Liver (tissue), 9 donors: Measurements from ENCODE around the gene FREM2. TPM values are rescaled to one million over a fixed set of nuclear protein-coding genes. Genes with fewer than 3 reads are reported as not detected.

ENCODE experiments used
- DNase-seq: peaks from one replicate; pipeline ENCODE4 v3.0.0-alpha.2; 2017; ENCODE audit warnings: low spot score
- H3K27ac ChIP-seq, 2 donors: one replicate each; pipeline ENCODE4 v1.7.0; 2013; ENCODE audit warnings: inconsistent platforms in 2 of 2, low read length in 2 of 2, control low read depth in 1 of 2, low read depth in 1 of 2, mild to moderate bottlenecking in 1 of 2
- H3K27me3 ChIP-seq, 4 donors: one replicate each; pipeline versions ENCODE4 v1.6.1 to v1.7.0; 2013; ENCODE audit warnings: low read length in 3 of 4, inconsistent platforms in 1 of 4, mild to moderate bottlenecking in 1 of 4, moderate library complexity in 1 of 4; ENCODE audit not compliant: control insufficient read depth in 4 of 4, insufficient read depth in 4 of 4
- H3K36me3 ChIP-seq, 4 donors: one replicate each; pipeline versions ENCODE4 v1.6.1 to v1.7.0; 2013; ENCODE audit warnings: low read length in 3 of 4, mild to moderate bottlenecking in 3 of 4, low read depth in 1 of 4, moderate library complexity in 1 of 4; ENCODE audit not compliant: control insufficient read depth in 4 of 4, insufficient read depth in 3 of 4
- H3K4me1 ChIP-seq, 4 donors: one replicate each; pipeline versions ENCODE4 v1.6.1 to v1.7.0; 2013; ENCODE audit warnings: low read length in 3 of 4, mild to moderate bottlenecking in 3 of 4, moderate library complexity in 1 of 4; ENCODE audit not compliant: control insufficient read depth in 4 of 4, insufficient read depth in 4 of 4
- H3K4me3 ChIP-seq, 3 donors: one replicate each; pipeline versions ENCODE4 v1.6.1 to v1.7.0; 2013; ENCODE audit warnings: low read length in 3 of 3, control low read depth in 1 of 3, low read depth in 1 of 3, mild to moderate bottlenecking in 1 of 3
- H3K9ac ChIP-seq, 2 donors: one replicate each; pipeline ENCODE4 v1.7.0; 2013; ENCODE audit warnings: low read length in 2 of 2, mild to moderate bottlenecking in 2 of 2, moderate library complexity in 2 of 2, control low read depth in 1 of 2, low read depth in 1 of 2
- H3K9me3 ChIP-seq, 4 donors: one replicate each; pipeline versions ENCODE4 v1.6.1 to v1.7.0; 2013; ENCODE audit warnings: low read length in 3 of 4; ENCODE audit not compliant: control insufficient read depth in 4 of 4
- ATF3 ChIP-seq: IDR thresholded peaks from 2 replicates; pipeline ENCODE4 v1.6.1; 2016; ENCODE audit warnings: antibody characterized with exemption
- CTCF ChIP-seq: fragments of 150-350 bp; IDR thresholded peaks from 2 replicates; pipeline ENCODE4 v1.5.1; 2017; ENCODE audit warnings: improper control_type of control experiment, low read depth, low read length; ENCODE audit not compliant: missing input control
- EGR1 ChIP-seq, 2 donors: IDR thresholded peaks; 2 replicates each; pipeline ENCODE4 v1.6.1; 2016 to 2018; ENCODE audit warnings: antibody characterized with exemption in 2 of 2, low read depth in 2 of 2
- FOXA1 ChIP-seq: IDR thresholded peaks from 2 replicates; pipeline ENCODE4 v1.6.1; 2016; ENCODE audit warnings: antibody characterized with exemption
- FOXA2 ChIP-seq: IDR thresholded peaks from 2 replicates; pipeline ENCODE4 v1.6.1; 2016; ENCODE audit warnings: antibody characterized with exemption
- GABPA ChIP-seq, 2 donors: IDR thresholded peaks in 1 of 2; conservative IDR thresholded peaks in 1 of 2; 2 replicates each; pipeline ENCODE4 v1.6.1; 2016; ENCODE audit warnings: antibody characterized with exemption in 2 of 2, mild to moderate bottlenecking in 1 of 2, moderate library complexity in 1 of 2
- HNF4A ChIP-seq, 2 donors: conservative IDR thresholded peaks; 2 replicates each; pipeline ENCODE4 v1.6.1; 2016; ENCODE audit warnings: antibody characterized with exemption in 2 of 2, mild to moderate bottlenecking in 2 of 2
- HNF4G ChIP-seq: IDR thresholded peaks from 2 replicates; pipeline ENCODE4 v1.6.1; 2016; ENCODE audit warnings: antibody characterized with exemption
- JUND ChIP-seq, 2 donors: IDR thresholded peaks; 2 replicates each; pipeline ENCODE4 v1.6.1; 2016; ENCODE audit warnings: antibody characterized with exemption in 2 of 2
- NR2F2 ChIP-seq: IDR thresholded peaks from 2 replicates; pipeline ENCODE4 v1.6.1; 2016; ENCODE audit warnings: antibody characterized with exemption
- RAD21 ChIP-seq, 2 donors: IDR thresholded peaks; 2 replicates each; pipeline ENCODE4 v1.6.1; 2016; ENCODE audit warnings: antibody characterized with exemption in 2 of 2, mild to moderate bottlenecking in 2 of 2
- REST ChIP-seq: IDR thresholded peaks from 2 replicates; pipeline ENCODE4 v1.6.1; 2016; ENCODE audit warnings: antibody characterized with exemption, mild to moderate bottlenecking
- RXRA ChIP-seq, 2 donors: IDR thresholded peaks; 2 replicates each; pipeline ENCODE4 v1.6.1; 2017 to 2018; ENCODE audit warnings: antibody characterized with exemption in 2 of 2, mild to moderate bottlenecking in 1 of 2
- SP1 ChIP-seq: IDR thresholded peaks from 2 replicates; pipeline ENCODE4 v1.6.1; 2018; ENCODE audit warnings: antibody characterized with exemption, mild to moderate bottlenecking
- TAF1 ChIP-seq: conservative IDR thresholded peaks from 2 replicates; pipeline ENCODE4 v1.6.1; 2016; ENCODE audit warnings: antibody characterized with exemption, mild to moderate bottlenecking
- YY1 ChIP-seq: IDR thresholded peaks from 2 replicates; pipeline ENCODE4 v1.6.1; 2016; ENCODE audit warnings: antibody characterized with exemption, mild to moderate bottlenecking
- WGBS: extraction: QIAGEN DNeasy Blood & Tissue Kit; methylation state at CpG from one replicate; pipeline ENCODE4 v1.1.7; 2013; 5-methylcytosine and 5-hydroxymethylcytosine counted together
- polyA plus RNA-seq, 2 donors: library from polyadenylated mRNA; stranded (reverse) in 1 of 2; unstranded in 1 of 2; fragments of 200-250 nt in 1 of 2; fragments of >200 nt in 1 of 2; fragmentation: Nextera tagmentation in 1 of 2; extraction: Ambion mirVana in 1 of 2; gene quantifications; one replicate each; pipeline versions ENCODE4 v1.2.1 to v1.2.3, GENCODE V29; 2013 to 2015
- total RNA-seq, 2 donors: library from RNA; depleted of rRNA; stranded (reverse); fragments of >200 nt; gene quantifications; one replicate each; pipeline ENCODE4 v1.2.3, GENCODE V29; 2014
- TF ChIP-seq, protein P1 (sequence below): IDR thresholded peaks from 2 replicates; pipeline ENCODE4 v1.6.1; 2016; ENCODE audit warnings: antibody characterized with exemption
- TF ChIP-seq, protein P2 (sequence below): IDR thresholded peaks from 2 replicates; pipeline ENCODE4 v1.6.1; 2016; ENCODE audit warnings: antibody characterized with exemption
- donor health status: healthy.
- donor health status: healthy.
- donor health status: healthy.
- donor health status: healthy.
- donor health status: healthy.

Gene FREM2
- total and polyA plus RNA-seq, 4 donors: 0.17 to 1.7 (median 0.37) TPM

DNA sequence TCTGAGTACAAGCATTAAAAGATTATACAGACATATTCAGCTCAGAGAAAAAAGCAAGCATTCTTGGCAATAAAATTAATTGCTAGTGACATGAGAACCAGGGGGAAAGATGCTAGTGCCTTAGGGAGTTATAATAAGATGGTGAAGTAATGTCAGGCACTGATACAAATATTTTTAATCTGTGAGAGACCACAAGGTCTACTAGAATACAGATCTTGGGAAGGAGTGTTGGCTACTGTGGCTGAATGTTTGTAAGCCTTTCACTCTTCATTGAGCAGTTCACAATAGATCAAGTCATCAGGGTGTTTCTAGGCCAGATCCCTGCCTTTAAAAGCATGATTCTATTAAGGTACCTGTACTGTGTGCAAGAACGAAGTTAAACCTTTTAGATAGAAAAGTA lies 16.4 kb downstream of the FREM2 start:
- no peak overlapping the region for H3K9ac ChIP-seq
- H3K9me3 ChIP-seq: no peaks in the 10 kb centered on the region
- no peak overlapping the region for H3K4me3 ChIP-seq
- H3K36me3 ChIP-seq: no peaks in the 10 kb centered on the region
- TF ChIP-seq GABPA (IDR thresholded peaks at IDR 0.05 in 1 of 2, conservative IDR thresholded peaks at IDR 0.05 in 1 of 2) (no peak), YY1 (no peak), REST (no peak), TAF1 (no peak), HNF4G (no peak), RXRA (IDR thresholded peaks at IDR 0.05) (no peak), FOXA1 (no peak), JUND (IDR thresholded peaks at IDR 0.05) (no peak), RAD21 (IDR thresholded peaks at IDR 0.05) (no peak), HNF4A (conservative IDR thresholded peaks at IDR 0.05) (no peak), SP1 (no peak), NR2F2 (no peak), ATF3 (no peak), FOXA2 (no peak), EGR1 (IDR thresholded peaks at IDR 0.05; ENCODE audit: low read depth in 2 of 2) (no peak), CTCF (no peak)
- TF ChIP-seq, protein P1, sequence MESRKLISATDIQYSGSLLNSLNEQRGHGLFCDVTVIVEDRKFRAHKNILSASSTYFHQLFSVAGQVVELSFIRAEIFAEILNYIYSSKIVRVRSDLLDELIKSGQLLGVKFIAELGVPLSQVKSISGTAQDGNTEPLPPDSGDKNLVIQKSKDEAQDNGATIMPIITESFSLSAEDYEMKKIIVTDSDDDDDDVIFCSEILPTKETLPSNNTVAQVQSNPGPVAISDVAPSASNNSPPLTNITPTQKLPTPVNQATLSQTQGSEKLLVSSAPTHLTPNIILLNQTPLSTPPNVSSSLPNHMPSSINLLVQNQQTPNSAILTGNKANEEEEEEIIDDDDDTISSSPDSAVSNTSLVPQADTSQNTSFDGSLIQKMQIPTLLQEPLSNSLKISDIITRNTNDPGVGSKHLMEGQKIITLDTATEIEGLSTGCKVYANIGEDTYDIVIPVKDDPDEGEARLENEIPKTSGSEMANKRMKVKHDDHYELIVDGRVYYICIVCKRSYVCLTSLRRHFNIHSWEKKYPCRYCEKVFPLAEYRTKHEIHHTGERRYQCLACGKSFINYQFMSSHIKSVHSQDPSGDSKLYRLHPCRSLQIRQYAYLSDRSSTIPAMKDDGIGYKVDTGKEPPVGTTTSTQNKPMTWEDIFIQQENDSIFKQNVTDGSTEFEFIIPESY: no peak
- TF ChIP-seq, protein P2, sequence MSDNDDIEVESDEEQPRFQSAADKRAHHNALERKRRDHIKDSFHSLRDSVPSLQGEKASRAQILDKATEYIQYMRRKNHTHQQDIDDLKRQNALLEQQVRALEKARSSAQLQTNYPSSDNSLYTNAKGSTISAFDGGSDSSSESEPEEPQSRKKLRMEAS: no peak
- H3K4me1 ChIP-seq: no peaks in the 10 kb centered on the region
- WGBS: 81% methylated on average over 1 of the region's 1 CpG
- H3K27ac ChIP-seq: no peak overlapping the region
- DNase-seq: no peak
- H3K27me3 ChIP-seq: no peaks in the 10 kb centered on the region

DNA sequence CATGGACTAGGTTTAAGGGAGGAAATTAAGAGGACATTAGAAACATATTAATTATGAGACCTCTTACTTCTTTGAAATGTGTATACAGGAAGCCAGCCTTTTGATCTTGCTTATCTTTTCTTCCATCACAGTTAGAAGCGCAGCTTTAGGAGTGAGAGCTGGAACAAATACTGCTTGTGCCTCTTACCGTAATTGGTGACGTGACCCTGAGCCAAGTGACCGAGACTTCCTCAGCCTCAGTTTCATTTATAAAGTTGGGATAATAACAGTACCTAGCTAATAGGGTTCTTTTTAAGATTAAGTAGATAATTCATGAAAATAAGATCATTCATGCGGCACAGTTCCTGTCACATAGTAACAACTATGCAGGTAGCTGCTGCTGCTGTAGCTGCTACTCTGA lies 18.5 kb downstream of the FREM2 start:
- WGBS: 84% methylated on average over 5 of the region's 5 CpGs
- TF ChIP-seq TAF1: no peak
- TF ChIP-seq CTCF: no peak
- no peak for TF ChIP-seq ATF3
- no peak for TF ChIP-seq FOXA2
- TF ChIP-seq FOXA1: no peak
- TF ChIP-seq HNF4G: no peak
- TF ChIP-seq, protein P2: no peak
- TF ChIP-seq GABPA (IDR thresholded peaks at IDR 0.05 in 1 of 2, conservative IDR thresholded peaks at IDR 0.05 in 1 of 2): no peak
- no peak for TF ChIP-seq SP1
- TF ChIP-seq, protein P1: no peak
- no peak for TF ChIP-seq RXRA (IDR thresholded peaks at IDR 0.05)
- no peak for TF ChIP-seq HNF4A (conservative IDR thresholded peaks at IDR 0.05)
- no peak for TF ChIP-seq EGR1 (IDR thresholded peaks at IDR 0.05; ENCODE audit: low read depth in 2 of 2)
- TF ChIP-seq JUND (IDR thresholded peaks at IDR 0.05): no peak
- TF ChIP-seq YY1: no peak
- Histone ChIP-seq H3K27ac (no peak overlapping the region), H3K36me3 (no peaks in the 10 kb centered on the region), H3K9ac (no peak overlapping the region), H3K4me3 (no peak overlapping the region), H3K9me3 (no peaks in the 10 kb centered on the region), H3K4me1 (no peaks in the 10 kb centered on the region), H3K27me3 (no peaks in the 10 kb centered on the region)
- no peak for DNase-seq
